Naive thymus-derived CD4-positive, alpha-beta T cell (primary cell): ENCODE results near the gene TNS3. TPM values are rescaled to one million over a fixed set of nuclear protein-coding genes. Genes with fewer than 3 reads are reported as not detected.

Source experiments
- ATAC-seq: fragments of 150-1000 bp; cut with Tn5 transposase; 2 replicates; pipeline ENCODE4 v1.10.0; 2021; ENCODE audit warnings: mild to moderate bottlenecking, moderate library complexity
- CTCF ChIA-PET: fragments of 350-600 bp; sonication (Branson Sonifier 250); formaldehyde crosslinking; loops from one replicate; lab custom pipeline; 2021; ENCODE audit warnings: antibody characterized with exemption; lab: Charles Lee
- POLR2A ChIA-PET: fragments of 350-600 bp; sonication (Branson Sonifier 250); formaldehyde crosslinking; loops from one replicate; lab custom pipeline; 2021; ENCODE audit warnings: antibody characterized with exemption, inconsistent platforms; lab: Charles Lee
- DNase-seq, 9 donors: peaks; one replicate each; pipeline versions ENCODE4 v3.0.0 to v3.0.0-alpha.2; 2020 to 2022; ENCODE audit warnings: mixed read lengths in 1 of 9
- H3K27ac ChIP-seq: one replicate; pipeline ENCODE4 v1.7.0; 2013; ENCODE audit warnings: mild to moderate bottlenecking, low read depth, low read length, moderate library complexity
- H3K27me3 ChIP-seq, 2 donors: one replicate each; pipeline ENCODE4 v1.7.0; 2013; ENCODE audit warnings: low read length in 2 of 2, mild to moderate bottlenecking in 2 of 2, moderate library complexity in 2 of 2; ENCODE audit not compliant: control insufficient read depth in 2 of 2, insufficient read depth in 2 of 2
- H3K36me3 ChIP-seq, 3 experiments: 1 replicate in 2 of 3; 2 replicates in 1 of 3; pipeline ENCODE4 v1.7.0; 2013; ENCODE audit warnings: low read length in 3 of 3, mild to moderate bottlenecking in 3 of 3, moderate library complexity in 1 of 3; ENCODE audit not compliant: insufficient read depth in 3 of 3, control insufficient read depth in 2 of 3
- H3K4me1 ChIP-seq, 2 donors: one replicate each; pipeline ENCODE4 v1.7.0; 2013; ENCODE audit warnings: low read length in 2 of 2, mild to moderate bottlenecking in 2 of 2, moderate library complexity in 1 of 2; ENCODE audit not compliant: control insufficient read depth in 2 of 2, insufficient read depth in 2 of 2
- H3K4me3 ChIP-seq: 2 replicates; pipeline ENCODE4 v1.7.0; 2013; ENCODE audit warnings: mild to moderate bottlenecking, low read length
- H3K9me3 ChIP-seq, 3 experiments: 1 replicate in 2 of 3; 2 replicates in 1 of 3; pipeline ENCODE4 v1.7.0; 2013; ENCODE audit warnings: low read length in 3 of 3; ENCODE audit not compliant: control insufficient read depth in 2 of 3
- H3K27ac Mint-ChIP-seq, 9 donors: one replicate each; pipeline ENCODE4 v1.8.0; 2020 to 2022; ENCODE audit warnings: mixed read lengths in 9 of 9, mild to moderate bottlenecking in 8 of 9, moderate library complexity in 5 of 9, inconsistent platforms in 2 of 9
- H3K27me3 Mint-ChIP-seq, 5 donors: one replicate each; pipeline ENCODE4 v1.8.0; 2021 to 2022; ENCODE audit warnings: mixed read lengths in 5 of 5, mild to moderate bottlenecking in 1 of 5
- H3K36me3 Mint-ChIP-seq, 5 donors: one replicate each; pipeline ENCODE4 v1.8.0; 2020 to 2022; ENCODE audit warnings: mixed read lengths in 5 of 5, mild to moderate bottlenecking in 3 of 5, inconsistent platforms in 1 of 5
- H3K4me1 Mint-ChIP-seq, 7 donors: one replicate each; pipeline ENCODE4 v1.8.0; 2020 to 2022; ENCODE audit warnings: mixed read lengths in 7 of 7, mild to moderate bottlenecking in 3 of 7, inconsistent platforms in 1 of 7
- H3K4me3 Mint-ChIP-seq, 10 donors: one replicate each; pipeline ENCODE4 v1.8.0; 2020 to 2022; ENCODE audit warnings: mild to moderate bottlenecking in 10 of 10, mixed read lengths in 10 of 10, moderate library complexity in 6 of 10, inconsistent platforms in 2 of 10
- H3K9me3 Mint-ChIP-seq, 11 donors: one replicate each; pipeline ENCODE4 v1.8.0; 2020 to 2022; ENCODE audit warnings: mixed read lengths in 11 of 11, mild to moderate bottlenecking in 4 of 11, inconsistent platforms in 1 of 11, moderate library complexity in 1 of 11
- intact Hi-C, 2 donors: fragments of 100-400 bp; cut with micrococcal nuclease; formaldehyde crosslinking; loops; one replicate each; pipeline ENCODE4 v1.15.1; 2023
- polyA plus RNA-seq, 2 donors: library from polyadenylated mRNA; unstranded; fragments of 300-500 nt; fragmentation: Illumina TruSeq; gene quantifications; one replicate each; pipeline ENCODE4 v1.2.3, GENCODE V29; 2021
- total RNA-seq, 6 experiments: library from RNA in 5 of 6; stranded (reverse) in 5 of 6; gene quantifications; 1 replicate in 5 of 6; 2 replicates in 1 of 6; pipeline ENCODE4 v1.2.3 and lab custom pipeline; 2021 to 2026

The TNS3 gene
- total and polyA plus RNA-seq, 7 experiments from 2014 or later = 0.85 to 38.3 (median 2.6) TPM; not detected in 2

DNA sequence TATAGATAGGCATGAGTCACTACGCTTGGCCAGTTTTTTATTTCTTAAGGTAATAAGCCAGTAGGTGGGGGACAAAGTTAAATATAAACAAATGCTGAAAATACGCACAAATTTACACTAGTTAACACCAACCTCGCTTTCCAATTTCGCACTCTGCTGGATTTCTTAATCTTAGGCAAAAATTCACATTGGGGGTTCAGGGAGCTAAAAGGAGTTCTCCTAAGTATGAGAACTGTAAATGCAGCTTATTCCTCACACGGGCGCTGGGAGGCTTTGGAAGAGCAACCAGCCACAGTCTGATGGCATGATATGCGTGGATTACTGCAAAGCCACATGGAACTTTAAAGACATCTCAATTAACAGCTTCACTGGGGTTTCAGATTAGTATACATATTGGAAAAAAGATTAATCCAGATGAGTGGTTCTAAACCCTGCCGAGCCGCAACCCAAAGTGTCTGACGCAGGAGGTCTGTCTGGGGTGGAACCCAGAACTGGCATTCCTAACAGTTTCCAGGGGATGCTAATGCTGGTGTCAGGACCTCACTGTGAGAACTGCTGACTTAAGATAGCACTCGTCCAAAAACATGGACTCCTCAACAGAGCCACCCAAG, 16.2 kb downstream of the TNS3 start:
- no peak overlapping the region for H3K4me3 ChIP-seq
- H3K36me3 ChIP-seq = no peaks in the 10 kb centered on the region
- H3K4me3 Mint-ChIP-seq = no peak overlapping the region
- CTCF ChIA-PET = no interaction called here
- H3K9me3 Mint-ChIP-seq = peaks cover 0 to 6% (median 0%) of the 10 kb centered on the region in 11 donors
- no peaks in the 10 kb centered on the region for H3K27me3 ChIP-seq
- no peak for DNase-seq
- intact Hi-C loops = no loop called here
- no peak for ATAC-seq
- peaks cover 4 to 26% (median 11%) of the 10 kb centered on the region in 5 donors for H3K27me3 Mint-ChIP-seq
- H3K27ac ChIP-seq = no peak overlapping the region
- no peaks in the 10 kb centered on the region for H3K36me3 Mint-ChIP-seq
- POLR2A ChIA-PET = no interaction called here
- no peaks in the 10 kb centered on the region for H3K4me1 ChIP-seq
- H3K9me3 ChIP-seq = no peaks in the 10 kb centered on the region
- peaks cover 0 to 3% (median 0%) of the 10 kb centered on the region in 7 donors for H3K4me1 Mint-ChIP-seq
- H3K27ac Mint-ChIP-seq = no peak overlapping the region

DNA sequence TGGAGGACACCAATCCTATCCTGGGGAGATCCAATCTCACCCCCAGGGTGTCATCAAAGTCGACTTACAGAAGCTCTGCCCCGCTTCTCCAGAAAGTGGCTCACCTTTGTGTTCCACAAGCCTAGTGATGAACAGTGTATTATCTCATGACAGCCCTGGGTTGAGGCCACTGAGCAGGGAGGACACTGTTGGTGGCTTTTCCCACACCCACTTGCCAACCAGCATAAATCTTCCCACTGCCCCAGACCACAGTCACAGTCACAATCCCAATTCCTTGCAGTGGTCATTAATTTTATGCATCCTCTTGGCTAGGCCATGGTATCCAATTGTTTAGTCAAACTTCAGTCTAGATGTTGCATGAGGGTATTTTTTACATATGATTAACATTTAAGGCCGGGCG, 18.4 kb downstream of the TNS3 start:
- Histone ChIP-seq H3K27ac (no peak overlapping the region), H3K4me1 (no peaks in the 10 kb centered on the region), H3K36me3 (no peaks in the 10 kb centered on the region), H3K27me3 (no peaks in the 10 kb centered on the region), H3K9me3 (no peaks in the 10 kb centered on the region), H3K4me3 (no peak overlapping the region)
- no peaks in the 10 kb centered on the region for H3K36me3 Mint-ChIP-seq
- no peaks in the 10 kb centered on the region for H3K4me1 Mint-ChIP-seq
- H3K9me3 Mint-ChIP-seq = peaks cover 0 to 2% (median 0%) of the 10 kb centered on the region in 11 donors
- no peak for DNase-seq
- ChIA-PET CTCF (no interaction called here), POLR2A (no interaction called here)
- ATAC-seq = no peak
- intact Hi-C loops = no loop called here
- peaks cover 2 to 18% (median 7%) of the 10 kb centered on the region in 5 donors for H3K27me3 Mint-ChIP-seq
- H3K4me3 Mint-ChIP-seq = no peak overlapping the region
- no peak overlapping the region for H3K27ac Mint-ChIP-seq

- H3K27ac Mint-ChIP-seq = no peak overlapping the region
- no peak for ATAC-seq
- no peak overlapping the region for H3K4me3 ChIP-seq
- POLR2A ChIA-PET = no interaction called here
- H3K27me3 ChIP-seq = no peaks in the 10 kb centered on the region
- no peaks in the 10 kb centered on the region for H3K36me3 Mint-ChIP-seq
- peaks cover 0 to 11% (median 4%) of the 10 kb centered on the region in 5 donors for H3K27me3 Mint-ChIP-seq
- H3K9me3 ChIP-seq = no peaks in the 10 kb centered on the region
- H3K4me1 ChIP-seq = no peaks in the 10 kb centered on the region
- H3K4me3 Mint-ChIP-seq = no peak overlapping the region
- no peaks in the 10 kb centered on the region for H3K4me1 Mint-ChIP-seq
- H3K9me3 Mint-ChIP-seq = peaks cover 0 to 2% (median 0%) of the 10 kb centered on the region in 11 donors
- CTCF ChIA-PET = no interaction called here
- intact Hi-C loops = no loop called here
- no peak overlapping the region for H3K27ac ChIP-seq
- no peak for DNase-seq
- H3K36me3 ChIP-seq = no peaks in the 10 kb centered on the region
These were observed 20.0 kb downstream of the TNS3 start for GRCh38 chr7:47561715-47562446.

GRCh38 chr7:47559306-47560220, 22.3 kb downstream of the TNS3 start:
- Mint-ChIP-seq H3K4me3 (no peak overlapping the region), H3K27me3 (no peaks in the 10 kb centered on the region), H3K9me3 (peaks cover 0 to 2% (median 0%) of the 10 kb centered on the region in 11 donors), H3K36me3 (no peaks in the 10 kb centered on the region), H3K4me1 (no peaks in the 10 kb centered on the region), H3K27ac (no peak overlapping the region)
- POLR2A ChIA-PET = no interaction called here
- Histone ChIP-seq H3K36me3 (no peaks in the 10 kb centered on the region), H3K9me3 (no peaks in the 10 kb centered on the region), H3K4me1 (no peaks in the 10 kb centered on the region), H3K27me3 (no peaks in the 10 kb centered on the region), H3K4me3 (no peak overlapping the region), H3K27ac (no peak overlapping the region)
- CTCF ChIA-PET = no interaction called here
- intact Hi-C loops = no loop called here
- ATAC-seq (no peak), DNase-seq (no peak)

DNA sequence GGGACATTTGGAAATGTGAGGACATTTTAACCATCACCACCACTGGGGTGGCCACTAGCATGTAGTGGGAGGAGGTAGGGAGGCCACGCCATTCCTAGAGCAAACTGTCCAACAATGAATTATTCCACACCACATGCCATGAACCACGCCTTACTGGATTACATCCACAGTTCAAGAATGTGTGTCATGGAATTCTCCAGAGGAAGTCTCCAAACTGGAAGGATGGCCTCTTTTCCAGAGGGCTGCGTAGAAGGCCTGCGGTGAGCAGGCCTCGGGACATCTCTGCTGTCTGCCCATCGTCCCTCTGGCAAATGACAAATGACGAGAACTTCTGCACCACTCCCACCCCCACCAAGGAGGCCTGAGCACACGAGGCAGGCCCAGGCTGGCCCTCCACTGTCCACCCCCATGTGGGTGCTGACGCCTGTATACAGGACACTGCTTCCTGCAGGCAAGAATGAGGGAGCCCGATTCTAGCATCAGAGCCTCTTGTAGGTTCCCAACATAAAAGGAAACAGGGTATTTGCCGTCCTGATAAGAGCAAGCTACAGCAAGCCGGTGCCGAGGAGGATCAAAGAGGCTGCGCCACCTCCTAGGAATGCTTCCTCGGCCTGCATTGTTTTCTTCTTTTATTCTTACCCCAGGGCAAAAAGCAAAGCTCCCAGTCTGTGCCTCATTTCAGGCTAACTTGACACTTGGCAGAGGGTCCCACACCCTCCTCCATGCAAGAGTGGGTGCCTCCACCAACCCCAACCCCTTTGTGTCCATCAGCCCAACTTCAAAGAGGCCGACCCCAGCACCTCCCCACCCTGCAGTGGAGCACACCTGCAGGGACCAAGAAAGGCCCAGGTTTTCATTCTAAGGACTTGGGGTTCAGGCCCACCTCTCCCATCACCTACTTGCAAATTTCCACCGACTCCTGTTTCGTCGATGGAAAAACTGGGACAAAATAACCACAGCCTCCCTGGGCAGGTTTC, 23.9 kb downstream of the TNS3 start:
- H3K36me3 Mint-ChIP-seq = no peaks in the 10 kb centered on the region
- H3K4me1 ChIP-seq = no peaks in the 10 kb centered on the region
- H3K27ac ChIP-seq = no peak overlapping the region
- DNase-seq (no peak), ATAC-seq (no peak)
- H3K4me3 Mint-ChIP-seq = no peak overlapping the region
- ChIA-PET CTCF (no interaction called here), POLR2A (no interaction called here)
- intact Hi-C loops = no loop called here
- no peaks in the 10 kb centered on the region for H3K9me3 ChIP-seq
- no peaks in the 10 kb centered on the region for H3K36me3 ChIP-seq
- no peaks in the 10 kb centered on the region for H3K27me3 Mint-ChIP-seq
- no peaks in the 10 kb centered on the region for H3K4me1 Mint-ChIP-seq
- H3K4me3 ChIP-seq = no peak overlapping the region
- H3K27me3 ChIP-seq = no peaks in the 10 kb centered on the region
- H3K27ac Mint-ChIP-seq = no peak overlapping the region
- H3K9me3 Mint-ChIP-seq = peaks cover 0 to 3% (median 0%) of the 10 kb centered on the region in 11 donors

GRCh38 chr7:47557317-47557693, 24.6 kb downstream of the TNS3 start:
- DNase-seq (no peak), ATAC-seq (no peak)
- Mint-ChIP-seq H3K36me3 (no peaks in the 10 kb centered on the region), H3K9me3 (peaks cover 0 to 3% (median 0%) of the 10 kb centered on the region in 11 donors), H3K27me3 (no peaks in the 10 kb centered on the region), H3K4me1 (peaks cover 0 to 1% (median 0%) of the 10 kb centered on the region in 7 donors), H3K27ac (no peak overlapping the region), H3K4me3 (no peak overlapping the region)
- ChIA-PET CTCF (no interaction called here), POLR2A (no interaction called here)
- Histone ChIP-seq H3K36me3 (no peaks in the 10 kb centered on the region), H3K9me3 (no peaks in the 10 kb centered on the region), H3K4me1 (no peaks in the 10 kb centered on the region), H3K27ac (no peak overlapping the region), H3K27me3 (no peaks in the 10 kb centered on the region), H3K4me3 (no peak overlapping the region)
- intact Hi-C loops = no loop called here
